ENCODE measurements around the gene JMJD6. TPM values are rescaled to one million over a fixed set of nuclear protein-coding genes. Genes with fewer than 3 reads are reported as not detected.
"Not testable (repeated sequence)": the region's sequence is repeated elsewhere in the genome, so short reads cannot be mapped to it uniquely, and the experiment has no call there.

Gene JMJD6
- total RNA-seq, 2 donors from 2014 or later = 17.7 to 40.5 TPM

- TF ChIP-seq POLR2AphosphoS5 (IDR thresholded peaks at IDR 0.05) (no peak), POLR2A (IDR thresholded peaks at IDR 0.05) (no peak)
- TF ChIP-seq, protein P1, sequence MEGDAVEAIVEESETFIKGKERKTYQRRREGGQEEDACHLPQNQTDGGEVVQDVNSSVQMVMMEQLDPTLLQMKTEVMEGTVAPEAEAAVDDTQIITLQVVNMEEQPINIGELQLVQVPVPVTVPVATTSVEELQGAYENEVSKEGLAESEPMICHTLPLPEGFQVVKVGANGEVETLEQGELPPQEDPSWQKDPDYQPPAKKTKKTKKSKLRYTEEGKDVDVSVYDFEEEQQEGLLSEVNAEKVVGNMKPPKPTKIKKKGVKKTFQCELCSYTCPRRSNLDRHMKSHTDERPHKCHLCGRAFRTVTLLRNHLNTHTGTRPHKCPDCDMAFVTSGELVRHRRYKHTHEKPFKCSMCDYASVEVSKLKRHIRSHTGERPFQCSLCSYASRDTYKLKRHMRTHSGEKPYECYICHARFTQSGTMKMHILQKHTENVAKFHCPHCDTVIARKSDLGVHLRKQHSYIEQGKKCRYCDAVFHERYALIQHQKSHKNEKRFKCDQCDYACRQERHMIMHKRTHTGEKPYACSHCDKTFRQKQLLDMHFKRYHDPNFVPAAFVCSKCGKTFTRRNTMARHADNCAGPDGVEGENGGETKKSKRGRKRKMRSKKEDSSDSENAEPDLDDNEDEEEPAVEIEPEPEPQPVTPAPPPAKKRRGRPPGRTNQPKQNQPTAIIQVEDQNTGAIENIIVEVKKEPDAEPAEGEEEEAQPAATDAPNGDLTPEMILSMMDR (IDR thresholded peaks at IDR 0.05) = no peak
- intact Hi-C loops (cut with DNase I) = no loop called here
- Histone ChIP-seq H3K4me3 (no peak overlapping the region), H3K9me3 (no peaks in the 10 kb centered on the region), H3K36me3 (no peaks in the 10 kb centered on the region), H3K27me3 (replicated peaks; ENCODE audit: insufficient read depth) (no peaks in the 10 kb centered on the region), H3K4me1 (replicated peaks) (peaks cover 16% of the 10 kb centered on the region), H3K27ac (peak overlapping the region; percentile 80 to 85)
- WGBS = 22% methylated on average over 8 of the region's 8 CpGs
- DNase-seq (ENCODE audit: low spot score) = no peak
Observed at GRCh38 chr17:76700270-76700616, 26.2 kb downstream of the JMJD6 start.

GRCh38 chr17:76698466-76698977, 27.9 kb downstream of the JMJD6 start:
- H3K36me3 ChIP-seq; DNase-seq (ENCODE audit: low spot score); H3K4me3 ChIP-seq; intact Hi-C loops (cut with DNase I); H3K27me3 ChIP-seq (replicated peaks; ENCODE audit: insufficient read depth); H3K9me3 ChIP-seq: not testable (repeated sequence)
- H3K27ac ChIP-seq = peak overlapping the region; percentile 80 to 85
- 84% methylated on average over 7 of the region's 7 CpGs for WGBS
- H3K4me1 ChIP-seq (replicated peaks) = peaks cover 16% of the 10 kb centered on the region

DNA sequence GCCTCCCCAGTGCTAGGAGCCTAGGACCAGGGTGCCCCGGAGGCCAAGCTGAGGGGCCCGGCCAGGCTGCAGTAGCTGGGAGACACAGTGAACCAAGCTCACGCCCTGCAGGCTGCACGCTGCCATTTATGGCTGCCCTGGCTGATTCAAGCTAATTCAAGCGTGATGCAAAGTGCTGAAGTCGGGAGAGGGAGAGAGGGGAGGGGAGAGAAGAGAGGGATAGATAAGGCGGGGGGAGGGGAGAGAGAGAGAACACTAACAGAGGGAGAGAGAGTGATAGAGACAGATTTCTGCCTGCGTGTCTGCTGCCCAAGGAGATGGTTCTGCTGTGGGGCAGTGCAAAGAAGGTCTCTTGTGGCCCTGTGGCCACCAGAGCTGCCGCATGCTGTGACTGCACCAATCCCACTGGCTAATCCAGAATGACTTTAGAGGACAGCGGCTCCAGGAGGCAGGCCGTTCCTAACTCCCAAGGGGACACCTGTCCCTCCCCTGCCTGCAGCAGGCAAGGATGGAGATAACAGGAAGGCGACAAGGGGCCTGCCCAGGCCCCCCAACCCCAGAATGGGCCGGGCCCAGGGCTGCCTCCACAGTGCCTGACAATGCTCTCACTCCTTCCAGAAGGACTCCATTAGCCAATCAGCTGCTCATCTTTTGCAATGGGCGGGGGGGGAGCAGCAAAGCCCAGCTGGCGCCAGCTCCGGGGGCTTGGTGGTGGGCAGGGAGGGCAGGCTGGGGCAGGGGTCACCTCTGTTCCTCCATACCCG, 28.5 kb downstream of the JMJD6 start:
- H3K36me3 ChIP-seq = no peaks in the 10 kb centered on the region
- 45% methylated on average over 17 of the region's 17 CpGs for WGBS
- no peaks in the 10 kb centered on the region for H3K27me3 ChIP-seq (replicated peaks; ENCODE audit: insufficient read depth)
- no peaks in the 10 kb centered on the region for H3K9me3 ChIP-seq
- TF ChIP-seq POLR2AphosphoS5 (IDR thresholded peaks at IDR 0.05) (no peak), POLR2A (IDR thresholded peaks at IDR 0.05) (no peak)
- TF ChIP-seq, protein P1 (IDR thresholded peaks at IDR 0.05) = no peak
- intact Hi-C loops (cut with DNase I) = no loop called here
- peak overlapping the region; percentile 48 to 62 for H3K27ac ChIP-seq
- H3K4me3 ChIP-seq = no peak overlapping the region
- no peak for DNase-seq (ENCODE audit: low spot score)
- H3K4me1 ChIP-seq (replicated peaks) = peaks cover 16% of the 10 kb centered on the region

DNA sequence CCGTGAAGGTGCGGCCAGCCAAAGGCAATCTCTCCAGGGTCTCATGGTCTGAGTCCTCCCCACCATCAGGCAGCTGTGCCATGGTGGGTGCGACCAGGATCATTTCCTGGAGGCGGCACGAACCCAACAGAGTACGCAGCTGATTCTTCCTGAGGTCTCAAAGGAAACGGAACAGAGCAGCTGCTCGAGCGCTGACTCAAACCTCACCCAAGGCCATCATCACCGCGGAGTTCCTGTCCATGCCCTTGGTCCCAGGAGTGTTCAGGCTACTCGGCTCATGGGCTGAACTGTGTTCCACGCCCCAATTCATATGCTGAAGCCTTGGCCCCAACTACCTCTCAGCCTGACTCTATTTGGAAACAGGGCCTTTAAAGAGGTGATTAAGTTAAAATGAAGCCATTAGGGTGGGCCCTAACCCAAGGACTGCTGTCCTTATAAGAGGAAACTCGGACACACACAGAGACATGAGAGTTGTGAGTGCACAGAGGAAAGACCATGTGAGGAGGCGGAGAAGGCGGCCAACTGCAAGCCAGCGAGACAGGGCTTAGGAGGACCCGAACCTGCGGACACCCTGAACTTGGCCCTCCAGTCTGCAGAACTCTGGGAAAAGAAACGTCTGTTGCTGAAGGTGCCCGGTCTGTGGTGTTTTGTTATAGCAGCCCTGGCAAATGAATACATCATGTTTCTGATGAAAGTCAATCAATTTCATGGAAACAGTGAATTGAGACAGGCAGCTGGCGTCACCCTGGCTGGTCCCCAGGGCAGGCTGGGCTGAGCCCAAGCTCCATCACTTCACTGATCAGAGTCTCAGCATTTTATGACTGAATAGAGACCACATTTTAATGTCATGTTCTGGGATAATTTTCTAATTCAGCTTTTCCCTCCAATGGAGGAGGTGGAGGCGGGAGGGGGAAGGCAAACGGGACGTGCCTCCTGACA, 29.4 kb downstream of the JMJD6 start:
- Histone ChIP-seq H3K27ac (peak overlapping the region; percentile 48 to 62), H3K4me1 (replicated peaks) (peaks cover 16% of the 10 kb centered on the region), H3K36me3 (no peaks in the 10 kb centered on the region), H3K27me3 (replicated peaks; ENCODE audit: insufficient read depth) (no peaks in the 10 kb centered on the region), H3K4me3 (no peak overlapping the region), H3K9me3 (no peaks in the 10 kb centered on the region)
- no peak for DNase-seq (ENCODE audit: low spot score)
- WGBS = 73% methylated on average over 23 of the region's 25 CpGs
- TF ChIP-seq POLR2AphosphoS5 (IDR thresholded peaks at IDR 0.05) (no peak), POLR2A (IDR thresholded peaks at IDR 0.05) (no peak)
- TF ChIP-seq, protein P1 (IDR thresholded peaks at IDR 0.05) = no peak
- intact Hi-C loops (cut with DNase I) = no loop called here

GRCh38 chr17:76695059-76695831, 31.2 kb downstream of the JMJD6 start:
- TF ChIP-seq POLR2AphosphoS5 (IDR thresholded peaks at IDR 0.05) = peak; percentile 44
- TF ChIP-seq, protein P1 (IDR thresholded peaks at IDR 0.05) = no peak
- H3K36me3 ChIP-seq = no peaks in the 10 kb centered on the region
- no peak overlapping the region for H3K4me3 ChIP-seq
- no peaks in the 10 kb centered on the region for H3K9me3 ChIP-seq
- 57% methylated on average over 16 of the region's 16 CpGs for WGBS
- no peak for DNase-seq (ENCODE audit: low spot score)
- H3K27ac ChIP-seq = peak overlapping the region in 1 of 2 donors; percentile 15
- intact Hi-C loops (cut with DNase I) = no loop called here
- peaks cover 13% of the 10 kb centered on the region for H3K4me1 ChIP-seq (replicated peaks)
- H3K27me3 ChIP-seq (replicated peaks; ENCODE audit: insufficient read depth) = no peaks in the 10 kb centered on the region
